ENCODE data around the gene OPRL1. TPM values are rescaled to one million over a fixed set of nuclear protein-coding genes. Genes with fewer than 3 reads are reported as not detected.
"Not testable (repeated sequence)": the region's sequence is repeated elsewhere in the genome, so short reads cannot be mapped to it uniquely, and the experiment has no call there.

Gene OPRL1
- total and polyA plus RNA-seq, 2 donors (not counting 1 experiment from before 2014, with no cell fraction given): 3.5 to 6.2 TPM

- H3K36me3 ChIP-seq (replicated peaks in 1 of 2; ENCODE audit: control extremely low read depth in 1 of 2, control insufficient read depth in 1 of 2, extremely low read depth in 1 of 2, insufficient read depth in 2 of 2, low read length in 1 of 2); intact Hi-C loops (cut with micrococcal nuclease); DNase-seq; H3K4me3 Mint-ChIP-seq; H3K4me3 ChIP-seq (ENCODE audit: control extremely low read depth in 1 of 5, extremely low read depth in 1 of 5, insufficient read depth in 1 of 5, low read depth in 2 of 5, low read length in 4 of 5); H3K9ac ChIP-seq (ENCODE audit: low read length); ATAC-seq (ENCODE audit: low read depth); H3K27ac ChIP-seq (ENCODE audit: low read length in 2 of 2); H3K79me2 ChIP-seq (ENCODE audit: control insufficient read depth, insufficient read depth, low read length); H3K9me3 Mint-ChIP-seq (ENCODE audit: insufficient read depth); H3K4me2 ChIP-seq (replicated peaks; ENCODE audit: low read depth, low read length, poor library complexity, severe bottlenecking); H2AFZ ChIP-seq (ENCODE audit: insufficient read depth, low read depth, low read length, poor library complexity, severe bottlenecking); H3K27ac Mint-ChIP-seq: not testable (repeated sequence)
- H3K27me3 Mint-ChIP-seq: peaks cover 11% of the 10 kb centered on the region
- Histone ChIP-seq H3K4me1 (ENCODE audit: control insufficient read depth in 2 of 2, insufficient read depth in 2 of 2, low read length in 2 of 2) (peaks cover 20 to 23% of the 10 kb centered on the region in 2 donors), H3K9me3 (ENCODE audit: control extremely low read depth in 1 of 3, control insufficient read depth in 2 of 3, insufficient read depth in 1 of 3, low read length in 2 of 3) (peaks cover 0 to 18% (median 0%) of the 10 kb centered on the region in 3 donors), H4K20me1 (ENCODE audit: control insufficient read depth, insufficient read depth, low read length, poor library complexity, severe bottlenecking) (peaks cover 15% of the 10 kb centered on the region), H3K27me3 (replicated peaks in 1 of 4; ENCODE audit: control extremely low read depth in 1 of 4, control insufficient read depth in 3 of 4, insufficient read depth in 4 of 4, low read length in 3 of 4) (peaks cover 0 to 14% (median 3%) of the 10 kb centered on the region in 4 experiments)
- no CpG with 5 or more reads among the region's 36 CpGs for WGBS (ENCODE audit: insufficient coverage)
- POLR2A ChIA-PET: interaction anchor here (1.4 kb wide), 1 partner anchor 12 kb away, joined by 3 read pairs; no protein-coding TSS in a partner anchor
- CTCF ChIA-PET: interaction anchor here (1.3 to 11.8 kb wide), 2 partner anchors 31 to 47 kb away, joined by 5 to 220 read pairs; no protein-coding TSS in a partner anchor
- H3K4me1 Mint-ChIP-seq: peaks cover 25% of the 10 kb centered on the region
Observed at GRCh38 chr20:64087226-64087825, 7.4 kb downstream of the OPRL1 start.

- H2AFZ ChIP-seq (ENCODE audit: insufficient read depth, low read depth, low read length, poor library complexity, severe bottlenecking); intact Hi-C loops (cut with micrococcal nuclease); H3K4me3 ChIP-seq (ENCODE audit: control extremely low read depth in 1 of 5, extremely low read depth in 1 of 5, insufficient read depth in 1 of 5, low read depth in 2 of 5, low read length in 4 of 5); CTCF ChIA-PET; H4K20me1 ChIP-seq (ENCODE audit: control insufficient read depth, insufficient read depth, low read length, poor library complexity, severe bottlenecking); H3K4me2 ChIP-seq (replicated peaks; ENCODE audit: low read depth, low read length, poor library complexity, severe bottlenecking); H3K9me3 Mint-ChIP-seq (ENCODE audit: insufficient read depth); H3K27ac ChIP-seq (ENCODE audit: low read length in 2 of 2); H3K27ac Mint-ChIP-seq; H3K9ac ChIP-seq (ENCODE audit: low read length); H3K4me3 Mint-ChIP-seq; POLR2A ChIA-PET; H3K36me3 ChIP-seq (replicated peaks in 1 of 2; ENCODE audit: control extremely low read depth in 1 of 2, control insufficient read depth in 1 of 2, extremely low read depth in 1 of 2, insufficient read depth in 2 of 2, low read length in 1 of 2); DNase-seq; H3K79me2 ChIP-seq (ENCODE audit: control insufficient read depth, insufficient read depth, low read length); ATAC-seq (ENCODE audit: low read depth): not testable (repeated sequence)
- H3K4me1 Mint-ChIP-seq: peaks cover 20% of the 10 kb centered on the region
- peaks cover 0 to 18% (median 0%) of the 10 kb centered on the region in 3 donors for H3K9me3 ChIP-seq (ENCODE audit: control extremely low read depth in 1 of 3, control insufficient read depth in 2 of 3, insufficient read depth in 1 of 3, low read length in 2 of 3)
- peaks cover 11% of the 10 kb centered on the region for H3K27me3 Mint-ChIP-seq
- H3K4me1 ChIP-seq (ENCODE audit: control insufficient read depth in 2 of 2, insufficient read depth in 2 of 2, low read length in 2 of 2): peaks cover 9 to 18% of the 10 kb centered on the region in 2 donors
- H3K27me3 ChIP-seq (replicated peaks in 1 of 4; ENCODE audit: control extremely low read depth in 1 of 4, control insufficient read depth in 3 of 4, insufficient read depth in 4 of 4, low read length in 3 of 4): peaks cover 0 to 14% (median 3%) of the 10 kb centered on the region in 4 experiments
Observed at GRCh38 chr20:64088586-64088985, 8.7 kb downstream of the OPRL1 start.

All from B cell (primary cell).